ENCODE data around the gene SENP3.
"Not testable (repeated sequence)": the region's sequence is repeated elsewhere in the genome, so short reads cannot be mapped to it uniquely, and the experiment has no call there.

DNA sequence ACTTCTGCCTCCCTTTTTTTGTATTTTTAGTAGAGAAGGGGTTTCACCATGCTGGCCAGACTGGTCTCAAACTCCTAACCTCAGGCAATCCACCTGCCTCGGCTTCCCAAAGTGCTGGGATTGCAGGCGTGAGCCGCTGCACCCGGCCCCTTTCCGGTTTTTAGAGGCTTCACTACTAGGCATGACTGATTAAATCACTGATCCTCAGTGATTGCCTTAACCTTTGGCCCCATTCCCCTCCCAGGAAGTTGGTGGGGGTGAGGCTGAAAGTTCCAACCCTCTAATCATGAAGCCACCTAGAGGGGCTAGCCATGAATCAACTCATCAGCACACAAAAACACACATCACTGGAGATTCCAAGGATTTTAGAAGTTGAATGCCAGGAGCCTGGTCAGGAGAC, 35.8 kb downstream of the SENP3 start:
- not testable (repeated sequence) for TF ChIP-seq JUND (IDR thresholded peaks at IDR 0.05); RAD21 (IDR thresholded peaks at IDR 0.05); FOXA1 (IDR thresholded peaks at IDR 0.05); YY1 (IDR thresholded peaks at IDR 0.05); TAF1 (conservative IDR thresholded peaks at IDR 0.05); GABPA (IDR thresholded peaks at IDR 0.05 in 1 of 2, conservative IDR thresholded peaks at IDR 0.05 in 1 of 2); EGR1 (IDR thresholded peaks at IDR 0.05; ENCODE audit: low read depth in 2 of 2)
- TF ChIP-seq, protein P1, sequence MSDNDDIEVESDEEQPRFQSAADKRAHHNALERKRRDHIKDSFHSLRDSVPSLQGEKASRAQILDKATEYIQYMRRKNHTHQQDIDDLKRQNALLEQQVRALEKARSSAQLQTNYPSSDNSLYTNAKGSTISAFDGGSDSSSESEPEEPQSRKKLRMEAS (IDR thresholded peaks at IDR 0.05): not testable (repeated sequence)
- TF ChIP-seq, protein P2, sequence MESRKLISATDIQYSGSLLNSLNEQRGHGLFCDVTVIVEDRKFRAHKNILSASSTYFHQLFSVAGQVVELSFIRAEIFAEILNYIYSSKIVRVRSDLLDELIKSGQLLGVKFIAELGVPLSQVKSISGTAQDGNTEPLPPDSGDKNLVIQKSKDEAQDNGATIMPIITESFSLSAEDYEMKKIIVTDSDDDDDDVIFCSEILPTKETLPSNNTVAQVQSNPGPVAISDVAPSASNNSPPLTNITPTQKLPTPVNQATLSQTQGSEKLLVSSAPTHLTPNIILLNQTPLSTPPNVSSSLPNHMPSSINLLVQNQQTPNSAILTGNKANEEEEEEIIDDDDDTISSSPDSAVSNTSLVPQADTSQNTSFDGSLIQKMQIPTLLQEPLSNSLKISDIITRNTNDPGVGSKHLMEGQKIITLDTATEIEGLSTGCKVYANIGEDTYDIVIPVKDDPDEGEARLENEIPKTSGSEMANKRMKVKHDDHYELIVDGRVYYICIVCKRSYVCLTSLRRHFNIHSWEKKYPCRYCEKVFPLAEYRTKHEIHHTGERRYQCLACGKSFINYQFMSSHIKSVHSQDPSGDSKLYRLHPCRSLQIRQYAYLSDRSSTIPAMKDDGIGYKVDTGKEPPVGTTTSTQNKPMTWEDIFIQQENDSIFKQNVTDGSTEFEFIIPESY (IDR thresholded peaks at IDR 0.05): not testable (repeated sequence)
- TF ChIP-seq, protein P3, sequence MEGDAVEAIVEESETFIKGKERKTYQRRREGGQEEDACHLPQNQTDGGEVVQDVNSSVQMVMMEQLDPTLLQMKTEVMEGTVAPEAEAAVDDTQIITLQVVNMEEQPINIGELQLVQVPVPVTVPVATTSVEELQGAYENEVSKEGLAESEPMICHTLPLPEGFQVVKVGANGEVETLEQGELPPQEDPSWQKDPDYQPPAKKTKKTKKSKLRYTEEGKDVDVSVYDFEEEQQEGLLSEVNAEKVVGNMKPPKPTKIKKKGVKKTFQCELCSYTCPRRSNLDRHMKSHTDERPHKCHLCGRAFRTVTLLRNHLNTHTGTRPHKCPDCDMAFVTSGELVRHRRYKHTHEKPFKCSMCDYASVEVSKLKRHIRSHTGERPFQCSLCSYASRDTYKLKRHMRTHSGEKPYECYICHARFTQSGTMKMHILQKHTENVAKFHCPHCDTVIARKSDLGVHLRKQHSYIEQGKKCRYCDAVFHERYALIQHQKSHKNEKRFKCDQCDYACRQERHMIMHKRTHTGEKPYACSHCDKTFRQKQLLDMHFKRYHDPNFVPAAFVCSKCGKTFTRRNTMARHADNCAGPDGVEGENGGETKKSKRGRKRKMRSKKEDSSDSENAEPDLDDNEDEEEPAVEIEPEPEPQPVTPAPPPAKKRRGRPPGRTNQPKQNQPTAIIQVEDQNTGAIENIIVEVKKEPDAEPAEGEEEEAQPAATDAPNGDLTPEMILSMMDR (IDR thresholded peaks at IDR 0.05; ENCODE audit: low read depth, low read length, missing input control): not testable (repeated sequence)
- TF ChIP-seq, protein P4, sequence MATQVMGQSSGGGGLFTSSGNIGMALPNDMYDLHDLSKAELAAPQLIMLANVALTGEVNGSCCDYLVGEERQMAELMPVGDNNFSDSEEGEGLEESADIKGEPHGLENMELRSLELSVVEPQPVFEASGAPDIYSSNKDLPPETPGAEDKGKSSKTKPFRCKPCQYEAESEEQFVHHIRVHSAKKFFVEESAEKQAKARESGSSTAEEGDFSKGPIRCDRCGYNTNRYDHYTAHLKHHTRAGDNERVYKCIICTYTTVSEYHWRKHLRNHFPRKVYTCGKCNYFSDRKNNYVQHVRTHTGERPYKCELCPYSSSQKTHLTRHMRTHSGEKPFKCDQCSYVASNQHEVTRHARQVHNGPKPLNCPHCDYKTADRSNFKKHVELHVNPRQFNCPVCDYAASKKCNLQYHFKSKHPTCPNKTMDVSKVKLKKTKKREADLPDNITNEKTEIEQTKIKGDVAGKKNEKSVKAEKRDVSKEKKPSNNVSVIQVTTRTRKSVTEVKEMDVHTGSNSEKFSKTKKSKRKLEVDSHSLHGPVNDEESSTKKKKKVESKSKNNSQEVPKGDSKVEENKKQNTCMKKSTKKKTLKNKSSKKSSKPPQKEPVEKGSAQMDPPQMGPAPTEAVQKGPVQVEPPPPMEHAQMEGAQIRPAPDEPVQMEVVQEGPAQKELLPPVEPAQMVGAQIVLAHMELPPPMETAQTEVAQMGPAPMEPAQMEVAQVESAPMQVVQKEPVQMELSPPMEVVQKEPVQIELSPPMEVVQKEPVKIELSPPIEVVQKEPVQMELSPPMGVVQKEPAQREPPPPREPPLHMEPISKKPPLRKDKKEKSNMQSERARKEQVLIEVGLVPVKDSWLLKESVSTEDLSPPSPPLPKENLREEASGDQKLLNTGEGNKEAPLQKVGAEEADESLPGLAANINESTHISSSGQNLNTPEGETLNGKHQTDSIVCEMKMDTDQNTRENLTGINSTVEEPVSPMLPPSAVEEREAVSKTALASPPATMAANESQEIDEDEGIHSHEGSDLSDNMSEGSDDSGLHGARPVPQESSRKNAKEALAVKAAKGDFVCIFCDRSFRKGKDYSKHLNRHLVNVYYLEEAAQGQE (IDR thresholded peaks at IDR 0.05): not testable (repeated sequence)
- TF ChIP-seq, protein P5, sequence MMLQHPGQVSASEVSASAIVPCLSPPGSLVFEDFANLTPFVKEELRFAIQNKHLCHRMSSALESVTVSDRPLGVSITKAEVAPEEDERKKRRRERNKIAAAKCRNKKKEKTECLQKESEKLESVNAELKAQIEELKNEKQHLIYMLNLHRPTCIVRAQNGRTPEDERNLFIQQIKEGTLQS (IDR thresholded peaks at IDR 0.05): not testable (repeated sequence)

Data from liver (tissue), 3 donors.